HG03460 (cell line): ENCODE results near the gene PAPPA.

Source experiments
- ATAC-seq: cut with Tn5 transposase; IDR thresholded peaks from one replicate; pipeline ENCODE4 v1.9.1; 2021; ENCODE audit not compliant: unreplicated experiment

PAPPA gene, protein sequence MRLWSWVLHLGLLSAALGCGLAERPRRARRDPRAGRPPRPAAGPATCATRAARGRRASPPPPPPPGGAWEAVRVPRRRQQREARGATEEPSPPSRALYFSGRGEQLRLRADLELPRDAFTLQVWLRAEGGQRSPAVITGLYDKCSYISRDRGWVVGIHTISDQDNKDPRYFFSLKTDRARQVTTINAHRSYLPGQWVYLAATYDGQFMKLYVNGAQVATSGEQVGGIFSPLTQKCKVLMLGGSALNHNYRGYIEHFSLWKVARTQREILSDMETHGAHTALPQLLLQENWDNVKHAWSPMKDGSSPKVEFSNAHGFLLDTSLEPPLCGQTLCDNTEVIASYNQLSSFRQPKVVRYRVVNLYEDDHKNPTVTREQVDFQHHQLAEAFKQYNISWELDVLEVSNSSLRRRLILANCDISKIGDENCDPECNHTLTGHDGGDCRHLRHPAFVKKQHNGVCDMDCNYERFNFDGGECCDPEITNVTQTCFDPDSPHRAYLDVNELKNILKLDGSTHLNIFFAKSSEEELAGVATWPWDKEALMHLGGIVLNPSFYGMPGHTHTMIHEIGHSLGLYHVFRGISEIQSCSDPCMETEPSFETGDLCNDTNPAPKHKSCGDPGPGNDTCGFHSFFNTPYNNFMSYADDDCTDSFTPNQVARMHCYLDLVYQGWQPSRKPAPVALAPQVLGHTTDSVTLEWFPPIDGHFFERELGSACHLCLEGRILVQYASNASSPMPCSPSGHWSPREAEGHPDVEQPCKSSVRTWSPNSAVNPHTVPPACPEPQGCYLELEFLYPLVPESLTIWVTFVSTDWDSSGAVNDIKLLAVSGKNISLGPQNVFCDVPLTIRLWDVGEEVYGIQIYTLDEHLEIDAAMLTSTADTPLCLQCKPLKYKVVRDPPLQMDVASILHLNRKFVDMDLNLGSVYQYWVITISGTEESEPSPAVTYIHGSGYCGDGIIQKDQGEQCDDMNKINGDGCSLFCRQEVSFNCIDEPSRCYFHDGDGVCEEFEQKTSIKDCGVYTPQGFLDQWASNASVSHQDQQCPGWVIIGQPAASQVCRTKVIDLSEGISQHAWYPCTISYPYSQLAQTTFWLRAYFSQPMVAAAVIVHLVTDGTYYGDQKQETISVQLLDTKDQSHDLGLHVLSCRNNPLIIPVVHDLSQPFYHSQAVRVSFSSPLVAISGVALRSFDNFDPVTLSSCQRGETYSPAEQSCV (N-terminal part only)

DNA sequence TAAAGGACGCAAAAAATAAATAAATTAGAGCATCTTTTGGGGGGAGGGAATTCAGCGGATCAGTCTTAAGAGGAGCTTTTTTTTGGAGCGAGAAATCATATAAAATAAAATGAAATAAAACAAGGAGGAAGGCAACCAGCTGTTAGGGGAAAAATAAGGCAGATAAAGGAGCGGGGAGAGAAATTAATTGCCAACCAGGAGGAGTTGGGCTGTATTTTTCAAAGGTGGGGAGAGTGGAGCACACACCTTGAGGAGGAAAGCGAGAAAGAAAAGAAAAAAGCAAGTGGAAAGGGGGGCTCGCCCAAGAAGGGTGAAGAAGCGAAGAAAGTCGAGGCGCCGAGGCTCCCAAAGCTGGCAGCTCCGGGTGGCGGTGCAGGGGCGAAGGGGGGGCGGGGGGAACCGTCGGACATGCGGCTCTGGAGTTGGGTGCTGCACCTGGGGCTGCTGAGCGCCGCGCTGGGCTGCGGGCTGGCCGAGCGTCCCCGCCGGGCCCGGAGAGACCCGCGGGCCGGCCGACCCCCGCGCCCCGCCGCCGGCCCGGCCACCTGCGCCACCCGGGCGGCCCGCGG lies at the start of gene PAPPA:
Gene PAPPA, plus strand, starts transcription at position 27 of the 569 bp plus-strand sequence. Its CDS starts 382 bp downstream, at position 409.
- no peak for ATAC-seq

DNA sequence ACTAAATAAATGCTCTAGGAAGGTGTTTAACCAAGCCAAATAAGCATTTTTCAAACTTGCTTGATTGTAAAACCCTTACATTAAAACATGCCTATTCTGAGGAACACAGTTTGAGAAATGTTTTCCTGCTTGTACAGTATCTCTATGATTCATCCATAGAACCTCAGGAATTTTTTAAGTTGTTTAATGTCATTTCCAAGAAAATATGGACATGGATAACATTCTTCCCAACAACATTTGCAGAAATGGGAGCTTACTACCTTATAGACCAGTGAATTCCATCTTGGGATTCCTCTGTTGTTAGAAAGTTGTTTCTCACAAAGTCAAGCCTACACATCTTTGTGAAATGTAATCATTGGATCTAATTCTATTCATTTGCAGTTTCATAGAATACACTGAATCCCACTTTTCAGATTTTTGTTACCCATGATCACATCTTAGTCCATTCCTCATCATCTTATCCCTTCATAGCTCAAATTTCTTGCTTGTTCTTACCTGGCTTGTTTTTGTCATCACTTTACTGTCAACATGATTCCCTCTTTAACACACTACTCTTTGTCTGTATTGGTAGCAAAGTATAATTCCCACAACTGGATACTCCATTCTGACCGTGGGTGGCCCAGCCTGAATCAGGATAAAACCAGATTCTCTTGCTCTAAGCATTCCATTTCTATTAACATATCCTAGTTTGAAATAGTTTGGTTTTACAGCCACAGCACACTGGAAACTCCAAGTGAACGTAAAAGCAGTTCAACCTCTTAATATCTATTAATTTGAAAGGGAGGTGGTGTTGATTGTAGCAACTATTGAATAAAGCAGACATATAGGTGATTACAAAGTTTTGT lies 49.4 kb upstream of the PAPPA start:
- ATAC-seq = no peak

DNA sequence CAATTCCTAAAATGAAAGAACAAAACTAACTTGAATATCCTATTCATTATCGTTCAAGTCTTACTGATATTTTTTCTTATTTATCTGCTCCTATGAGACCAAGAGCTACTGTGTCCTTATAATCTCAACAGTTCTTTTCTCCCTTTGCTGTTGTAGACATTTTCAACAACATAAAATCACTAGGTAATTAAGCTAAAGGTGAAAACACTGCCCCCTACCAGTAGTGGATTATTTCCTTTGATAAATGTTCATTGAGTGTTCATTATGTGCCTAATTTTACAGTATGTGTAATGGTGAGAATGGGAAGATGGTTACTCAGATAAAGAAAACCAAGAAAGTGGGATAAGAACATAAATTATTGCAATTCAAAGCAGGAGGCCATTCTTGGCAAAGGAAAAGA lies 41.4 kb upstream of the PAPPA start:
- no peak for ATAC-seq

DNA sequence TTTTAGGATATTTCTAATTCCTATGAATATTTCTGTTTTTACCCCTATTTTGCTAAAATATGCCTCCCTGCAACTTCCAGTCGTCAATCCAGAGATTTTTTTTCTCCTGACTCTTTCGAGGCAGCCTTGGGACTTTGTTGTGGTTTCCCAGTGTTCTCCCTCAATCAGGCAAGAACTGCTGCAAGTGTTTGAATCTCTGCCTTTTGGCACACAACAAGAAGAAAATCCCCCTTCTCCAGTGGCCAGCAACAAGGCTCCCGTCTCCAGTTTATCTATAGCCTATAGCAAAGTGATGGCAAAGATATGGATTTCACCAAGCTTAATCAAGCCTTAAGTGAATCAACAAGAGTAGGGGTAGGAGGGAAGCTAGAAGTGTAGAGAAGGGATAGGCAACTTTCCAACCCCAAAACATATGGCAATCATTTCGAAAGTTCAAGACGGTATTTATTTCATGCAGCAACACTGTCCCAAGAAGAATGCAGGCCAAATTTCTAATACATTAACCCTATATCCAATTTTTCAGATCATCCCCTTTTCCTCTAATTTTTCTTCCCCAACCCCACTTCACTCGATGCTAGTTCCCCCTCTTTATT lies 37.7 kb upstream of the PAPPA start:
- ATAC-seq = no peak

DNA sequence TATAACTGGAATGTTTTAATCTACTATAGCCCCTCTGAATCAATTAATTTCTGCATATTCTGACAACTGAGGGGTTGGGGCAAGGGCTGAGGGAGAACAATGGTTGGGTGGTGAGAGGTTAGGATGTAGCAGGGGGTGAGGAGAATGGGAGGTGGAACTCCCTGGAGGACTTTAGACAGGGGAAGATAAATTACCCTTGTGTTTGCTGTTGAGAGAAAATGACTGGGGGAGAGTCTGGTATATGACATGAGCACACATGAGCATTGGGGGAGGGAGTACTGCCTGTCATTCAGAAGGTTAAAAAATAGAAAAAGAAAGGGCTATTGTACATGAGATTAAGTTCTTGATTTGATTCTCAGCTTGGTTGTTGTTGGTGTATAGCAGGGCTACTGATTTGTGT lies 37.2 kb upstream of the PAPPA start:
- no peak for ATAC-seq

DNA sequence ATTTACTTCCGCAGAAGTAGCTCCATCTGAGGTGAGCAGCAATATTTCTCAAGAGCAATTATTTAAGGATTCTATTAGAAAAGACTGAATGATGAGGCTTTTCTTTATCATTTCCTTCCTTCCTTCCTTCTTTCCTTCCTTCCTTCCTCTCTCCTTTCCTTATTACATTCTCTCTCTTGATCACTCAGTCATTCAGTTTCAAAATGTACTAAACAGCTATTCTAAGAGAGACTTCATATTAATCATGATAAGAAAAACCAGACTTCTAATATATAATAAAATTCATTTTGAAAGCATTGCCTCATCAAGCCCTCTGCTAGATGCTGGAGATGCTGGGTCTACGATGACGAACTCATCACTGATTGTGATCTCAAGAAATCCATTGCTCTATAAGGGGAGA lies 30.4 kb upstream of the PAPPA start:
- ATAC-seq = no peak

DNA sequence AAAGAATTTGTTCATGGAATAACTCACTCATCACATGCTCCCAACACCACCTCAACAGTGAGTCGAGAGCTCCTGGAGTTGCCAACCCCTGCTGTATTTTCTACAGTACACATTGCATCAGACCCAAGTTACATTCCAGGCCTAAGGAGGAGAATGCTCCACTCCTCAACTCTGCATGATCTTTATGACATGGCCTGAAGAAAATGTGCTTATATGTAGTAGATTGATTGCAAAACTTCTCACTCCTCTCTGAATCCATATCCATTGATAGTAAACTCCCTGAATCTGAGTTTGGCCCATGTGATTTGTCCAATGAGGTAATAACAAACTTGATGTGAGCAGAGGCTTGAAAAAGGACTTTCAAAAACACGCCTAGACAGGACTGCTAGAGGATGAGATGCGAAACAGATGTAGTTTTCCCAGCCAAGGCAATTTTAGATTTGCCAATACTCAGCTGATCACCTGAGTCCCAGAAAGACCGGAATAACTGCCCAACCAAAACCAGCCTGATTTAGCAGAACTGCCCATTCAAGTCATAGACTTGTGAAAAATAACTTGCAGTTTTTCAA lies 29.0 kb upstream of the PAPPA start:
- ATAC-seq = no peak

DNA sequence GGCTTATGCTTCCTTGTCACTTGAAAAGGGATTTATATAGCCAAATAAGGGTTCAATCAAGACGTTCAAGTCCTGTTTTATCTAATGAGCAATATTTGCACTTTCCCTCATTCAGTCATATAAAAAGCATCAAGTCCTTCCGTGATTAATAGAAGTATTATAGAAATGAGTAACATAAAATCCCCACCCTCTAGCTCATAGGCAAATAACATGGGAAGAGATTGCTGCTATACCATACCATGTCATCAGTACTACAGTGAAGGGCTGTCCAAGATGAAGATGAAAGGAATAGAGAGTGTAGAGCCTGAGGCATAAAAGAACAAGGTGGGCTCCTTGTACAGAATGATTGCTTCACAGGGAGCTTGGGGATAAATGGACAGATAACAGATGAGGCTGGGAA lies 20.4 kb upstream of the PAPPA start:
- ATAC-seq = no peak

DNA sequence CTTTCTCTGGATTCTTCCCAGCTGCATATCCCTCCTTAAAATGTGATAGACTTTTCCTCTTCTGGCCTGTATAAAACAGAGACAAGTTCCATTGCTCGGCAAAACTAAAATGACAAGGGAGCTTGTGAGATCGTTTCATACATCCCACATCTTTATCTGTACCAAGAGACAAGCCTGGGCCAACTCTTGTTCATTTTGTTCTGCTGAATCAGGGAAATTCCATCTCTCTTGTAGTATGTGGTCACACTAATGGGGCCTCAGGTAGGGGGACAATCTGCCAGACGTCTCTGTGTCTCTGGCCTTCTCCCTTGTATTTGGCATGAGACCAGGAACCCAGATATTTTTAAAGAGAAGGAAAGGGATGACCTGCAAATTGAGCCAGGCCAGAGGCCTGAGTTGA lies 18.6 kb upstream of the PAPPA start:
- no peak for ATAC-seq

DNA sequence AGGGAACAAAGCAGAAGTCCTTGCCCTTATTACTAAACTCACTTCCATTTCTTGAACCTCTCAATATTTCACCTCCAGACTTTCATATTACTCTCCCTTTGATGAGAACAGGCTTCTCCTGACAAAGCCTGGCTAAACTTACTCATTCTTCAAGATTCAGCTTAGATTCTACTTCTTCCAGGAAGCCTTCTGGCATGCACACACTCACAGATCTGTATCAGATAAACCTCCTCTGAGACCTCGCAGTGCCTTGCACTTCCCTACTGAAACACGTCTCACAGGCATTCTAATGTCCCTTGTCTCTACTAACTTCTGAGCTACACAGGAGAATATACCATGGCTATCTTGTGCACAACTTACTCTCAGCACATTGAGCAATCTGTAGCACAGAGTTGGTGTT lies 16.6 kb upstream of the PAPPA start:
- ATAC-seq = no peak

DNA sequence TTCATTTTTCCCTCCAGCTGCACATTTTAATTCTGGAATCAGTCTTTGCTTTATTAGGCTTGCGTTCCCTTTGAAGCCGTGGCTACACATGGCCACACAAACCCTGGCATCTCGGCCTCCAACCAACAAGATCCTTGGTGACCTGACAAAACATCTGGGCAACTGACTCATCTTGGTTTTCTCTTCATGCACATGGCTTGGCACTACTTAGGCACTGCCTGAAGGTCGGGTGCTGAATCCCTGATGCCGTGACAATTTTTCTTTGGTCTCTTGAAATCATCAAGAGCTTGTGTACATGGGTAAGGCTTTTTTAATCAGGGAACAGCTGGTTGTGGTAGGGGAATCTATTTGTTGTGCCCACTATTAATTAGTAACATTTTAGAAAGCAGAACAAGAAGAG lies 16.0 kb upstream of the PAPPA start:
- no peak for ATAC-seq

DNA sequence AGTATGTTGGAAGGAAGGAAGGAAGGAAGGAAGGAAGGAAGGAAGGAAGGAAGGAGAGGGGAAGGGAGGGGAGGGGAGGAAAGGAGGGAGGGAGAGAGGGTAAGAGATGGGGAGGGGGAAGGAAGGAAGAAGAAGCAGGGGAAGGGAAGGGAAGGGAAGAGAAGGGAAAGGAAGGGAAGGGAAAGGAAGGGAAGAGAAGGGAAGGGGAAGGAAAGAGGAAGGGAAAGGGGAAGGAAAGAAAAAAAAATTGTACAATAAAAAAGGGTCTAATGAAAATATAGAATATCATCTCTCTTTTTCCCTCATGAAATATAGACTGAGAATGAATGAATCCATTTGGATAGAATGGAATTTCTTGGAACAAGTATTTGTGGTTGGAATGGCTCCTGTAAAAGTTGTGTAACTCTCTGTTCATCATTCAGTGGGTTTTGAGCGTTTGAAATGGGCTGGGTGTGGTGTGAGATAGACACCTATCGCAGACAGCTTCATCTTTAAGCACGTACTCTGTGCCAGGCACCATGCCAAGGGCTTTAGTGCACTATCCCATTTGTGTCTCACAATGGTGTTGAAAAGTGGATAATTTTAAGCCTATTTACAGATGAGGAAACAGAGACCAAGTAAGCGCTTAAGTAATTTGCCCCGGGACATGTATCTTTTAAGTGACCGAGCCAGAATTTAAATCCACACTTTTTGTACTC lies 11.6 kb upstream of the PAPPA start:
- no peak for ATAC-seq

DNA sequence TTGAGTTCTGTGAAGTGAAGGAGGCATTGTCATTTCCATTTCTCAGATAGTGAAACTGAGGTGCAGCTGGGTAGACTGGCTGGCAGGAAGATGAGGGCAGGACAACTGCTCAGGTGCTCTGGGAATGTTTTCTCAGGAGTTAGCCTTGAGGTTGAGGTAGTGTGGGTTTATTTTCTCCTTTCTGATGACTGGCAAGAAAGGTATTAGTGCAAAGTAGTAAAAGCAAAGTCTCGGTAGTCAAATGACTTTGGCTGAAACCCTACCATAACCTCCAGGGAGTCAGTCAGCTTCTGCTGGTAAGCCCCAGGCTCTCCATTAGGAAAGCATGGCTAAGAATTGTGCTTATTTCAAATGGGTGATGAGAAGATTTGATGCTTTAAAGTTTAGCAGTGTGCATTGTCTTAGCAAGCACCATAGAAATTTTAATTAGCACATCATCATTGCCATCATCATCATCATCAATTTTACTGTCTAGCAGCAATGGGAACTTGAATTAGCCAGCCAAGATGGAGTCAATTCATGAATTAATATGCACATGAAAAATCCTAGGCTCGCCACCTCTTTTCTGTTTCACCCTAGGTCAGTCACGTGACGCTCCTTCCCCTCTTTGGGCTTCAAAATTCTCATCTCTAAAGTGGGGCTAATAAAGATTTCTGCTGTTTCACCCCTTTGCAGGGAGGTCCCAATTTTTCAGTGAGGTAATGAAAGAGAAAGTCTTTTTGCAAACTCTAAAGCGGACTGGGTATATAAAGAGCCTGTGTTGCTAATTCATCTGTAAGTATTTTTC lies 10.7 kb upstream of the PAPPA start:
- ATAC-seq = no peak

DNA sequence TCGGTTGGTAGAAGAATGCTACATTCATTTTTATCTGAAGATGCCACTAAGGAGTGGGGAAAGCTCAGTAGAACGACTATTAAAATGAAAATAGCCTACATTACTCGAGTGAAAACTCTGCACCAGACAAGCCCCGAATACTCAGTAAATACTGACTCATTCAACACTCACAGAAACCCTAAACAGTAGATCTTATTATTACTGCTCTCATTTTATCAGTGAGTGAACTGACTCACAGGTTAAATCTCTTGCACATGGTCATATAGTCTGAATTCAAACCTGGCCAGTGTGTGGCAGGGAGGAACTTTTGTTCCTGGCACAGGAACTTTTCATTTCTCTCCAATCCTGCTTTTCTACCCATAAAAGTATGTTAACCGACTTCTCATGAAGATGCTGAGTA lies 9.6 kb upstream of the PAPPA start:
- ATAC-seq = no peak

DNA sequence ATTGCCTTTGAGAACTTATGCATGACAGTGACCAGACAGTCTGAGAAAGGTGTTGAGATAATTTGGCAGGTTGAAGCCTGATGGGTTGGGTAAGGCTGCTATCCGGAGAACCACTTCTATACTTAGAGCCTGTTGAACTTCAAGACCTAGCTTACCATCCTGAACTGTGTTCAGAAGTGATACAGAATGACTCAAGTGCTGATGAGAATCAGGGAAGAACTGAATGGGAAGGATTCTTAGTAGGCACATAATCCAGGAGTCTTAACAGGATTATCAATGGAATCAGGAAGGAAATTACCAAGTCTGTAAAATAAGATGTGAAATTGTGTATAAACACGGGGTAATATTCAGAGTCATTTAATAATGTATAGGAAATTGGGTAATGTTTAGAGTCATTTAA lies 9.0 kb upstream of the PAPPA start:
- ATAC-seq = no peak

DNA sequence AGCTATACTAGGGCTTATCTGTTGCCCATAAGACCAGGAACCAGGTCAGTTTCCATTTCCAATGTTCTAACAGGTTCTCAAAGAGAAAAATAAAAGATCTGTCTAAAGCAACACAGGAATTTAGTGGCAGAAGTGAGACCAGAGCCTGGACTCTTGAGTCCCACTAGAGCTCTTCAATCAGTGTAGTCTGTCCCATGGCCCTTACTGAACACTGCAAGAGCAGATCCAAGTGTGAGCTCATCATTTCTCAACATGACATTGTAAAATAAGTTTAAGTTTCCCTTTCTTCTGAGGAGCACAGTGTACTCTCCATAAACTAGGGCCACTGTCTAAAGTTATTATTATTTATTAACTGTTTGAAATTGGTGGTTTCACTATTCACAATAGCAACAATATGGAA lies 8.6 kb upstream of the PAPPA start:
- no peak for ATAC-seq

DNA sequence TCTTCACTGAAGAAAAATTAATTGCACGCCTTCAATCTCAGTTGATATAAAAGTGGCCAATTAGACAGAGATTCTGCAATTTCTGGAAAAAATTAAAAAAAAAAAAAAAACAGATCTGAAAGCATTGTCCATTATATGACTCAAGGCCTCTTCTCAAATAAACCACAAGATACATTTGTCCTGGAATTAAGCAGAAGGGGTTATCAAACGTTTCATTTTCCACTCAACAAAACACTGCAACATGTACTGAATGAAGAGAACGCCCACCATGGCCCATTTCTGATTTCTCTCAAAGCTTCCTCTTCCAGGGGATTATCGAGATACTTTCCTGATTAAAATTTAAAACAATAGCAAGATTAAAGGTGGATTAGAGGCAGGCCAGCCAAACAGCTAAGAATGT lies 5.8 kb upstream of the PAPPA start:
- no peak for ATAC-seq

DNA sequence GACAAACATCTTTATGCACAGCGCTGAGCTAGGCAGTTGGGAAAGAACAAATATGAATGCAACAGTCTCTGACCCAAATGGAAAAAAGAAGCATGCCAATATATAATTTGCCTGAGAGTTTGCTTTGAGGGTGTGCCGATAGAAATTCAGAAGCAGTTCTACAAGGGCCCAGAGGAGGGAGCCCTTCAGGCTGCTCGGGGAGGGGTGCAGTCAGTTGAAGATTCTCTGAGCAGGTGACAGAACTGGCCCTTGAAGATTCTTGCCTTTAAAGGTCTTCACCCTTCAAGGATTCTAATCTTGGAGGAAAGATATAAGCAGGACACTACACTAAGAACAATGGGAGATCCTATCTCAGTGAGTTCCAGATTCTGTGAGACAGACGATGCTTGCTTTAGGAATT lies 3.7 kb upstream of the PAPPA start:
- no peak for ATAC-seq
